22Rv1 (cell line): ENCODE data around the gene ARMC9.

Experiments used
- ZFX ChIP-seq: fragments of 450-650 bp; IDR thresholded peaks from 2 replicates; pipeline ENCODE4 v1.6.1; 2017; ENCODE audit warnings: antibody characterized with exemption, borderline replicate concordance
- TF ChIP-seq, protein P1 (sequence below): fragments of 450-650 bp; IDR thresholded peaks from 2 replicates; pipeline ENCODE4 v1.5.1; 2017; ENCODE audit warnings: mild to moderate bottlenecking

DNA sequence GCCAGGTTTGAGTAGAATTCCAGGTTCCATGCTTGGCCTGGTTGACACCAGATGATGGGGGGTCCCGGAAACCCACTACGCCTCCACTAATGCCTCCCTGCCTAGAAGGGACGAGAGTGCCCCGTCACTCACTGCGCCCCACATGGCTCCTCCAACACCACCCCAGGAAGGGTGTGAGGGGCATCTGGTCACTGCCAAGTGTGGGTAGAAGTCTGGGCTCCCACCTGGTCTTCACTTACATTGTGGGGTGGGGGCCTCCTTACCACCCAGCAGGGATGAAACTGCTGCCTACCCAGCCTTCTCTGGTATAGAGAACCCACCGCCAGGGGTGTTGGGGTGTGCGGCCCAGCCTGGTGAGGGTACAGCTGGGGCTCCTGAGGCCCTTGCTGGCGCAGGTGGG lies 131.9 kb downstream of the ARMC9 start:
- TF ChIP-seq, protein P1, sequence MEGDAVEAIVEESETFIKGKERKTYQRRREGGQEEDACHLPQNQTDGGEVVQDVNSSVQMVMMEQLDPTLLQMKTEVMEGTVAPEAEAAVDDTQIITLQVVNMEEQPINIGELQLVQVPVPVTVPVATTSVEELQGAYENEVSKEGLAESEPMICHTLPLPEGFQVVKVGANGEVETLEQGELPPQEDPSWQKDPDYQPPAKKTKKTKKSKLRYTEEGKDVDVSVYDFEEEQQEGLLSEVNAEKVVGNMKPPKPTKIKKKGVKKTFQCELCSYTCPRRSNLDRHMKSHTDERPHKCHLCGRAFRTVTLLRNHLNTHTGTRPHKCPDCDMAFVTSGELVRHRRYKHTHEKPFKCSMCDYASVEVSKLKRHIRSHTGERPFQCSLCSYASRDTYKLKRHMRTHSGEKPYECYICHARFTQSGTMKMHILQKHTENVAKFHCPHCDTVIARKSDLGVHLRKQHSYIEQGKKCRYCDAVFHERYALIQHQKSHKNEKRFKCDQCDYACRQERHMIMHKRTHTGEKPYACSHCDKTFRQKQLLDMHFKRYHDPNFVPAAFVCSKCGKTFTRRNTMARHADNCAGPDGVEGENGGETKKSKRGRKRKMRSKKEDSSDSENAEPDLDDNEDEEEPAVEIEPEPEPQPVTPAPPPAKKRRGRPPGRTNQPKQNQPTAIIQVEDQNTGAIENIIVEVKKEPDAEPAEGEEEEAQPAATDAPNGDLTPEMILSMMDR, result no peak
- TF ChIP-seq ZFX, result no peak
